ENCODE measurements around the gene CDC42SE1. TPM values are rescaled to one million over a fixed set of nuclear protein-coding genes. Genes with fewer than 3 reads are reported as not detected.

The CDC42SE1 gene
- total RNA-seq, 1 donor from 2014 or later = 124 TPM

DNA sequence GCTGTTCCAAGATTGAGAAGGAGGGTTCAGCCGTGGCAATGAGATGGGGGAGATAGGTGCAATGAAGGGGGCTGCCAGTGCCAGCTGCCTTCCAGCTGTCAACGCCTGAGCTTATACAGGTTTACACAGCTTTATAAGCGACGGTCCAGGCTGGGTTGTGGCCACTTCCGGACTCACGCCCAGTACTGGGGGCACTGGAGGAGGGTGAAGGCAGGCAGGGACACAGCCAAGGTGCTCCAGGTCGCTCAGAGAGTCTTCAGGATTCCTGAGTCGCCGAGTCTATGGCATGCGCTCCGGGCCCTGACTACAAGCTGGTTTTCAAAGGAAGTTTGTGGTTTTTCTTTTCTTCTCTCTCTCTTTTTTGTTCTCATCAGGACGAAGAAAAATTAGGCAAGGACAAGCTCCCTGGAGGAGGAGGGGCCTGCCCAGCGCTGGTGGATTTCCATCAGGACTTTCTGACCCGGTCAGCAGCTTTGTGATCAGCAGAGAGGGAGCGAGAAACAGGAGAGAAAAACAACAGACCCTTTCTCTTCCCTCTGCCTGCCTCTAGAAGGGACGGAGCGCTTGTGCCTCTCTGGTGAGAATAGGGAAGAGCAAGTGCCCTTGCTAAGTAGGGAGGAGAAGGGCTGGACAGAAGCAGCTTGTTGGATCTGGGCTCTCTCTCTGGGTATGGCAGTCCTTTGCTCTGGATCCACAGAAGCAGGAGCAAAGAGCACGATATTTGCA, 52.9 kb downstream of the CDC42SE1 start, which contains the start of gene MINDY1:
Gene MINDY1, minus strand, starts transcription at position 576 of the 726 bp plus-strand sequence. CDS start 4,285 bp downstream, outside the sequence.
- TF ChIP-seq, protein P1, sequence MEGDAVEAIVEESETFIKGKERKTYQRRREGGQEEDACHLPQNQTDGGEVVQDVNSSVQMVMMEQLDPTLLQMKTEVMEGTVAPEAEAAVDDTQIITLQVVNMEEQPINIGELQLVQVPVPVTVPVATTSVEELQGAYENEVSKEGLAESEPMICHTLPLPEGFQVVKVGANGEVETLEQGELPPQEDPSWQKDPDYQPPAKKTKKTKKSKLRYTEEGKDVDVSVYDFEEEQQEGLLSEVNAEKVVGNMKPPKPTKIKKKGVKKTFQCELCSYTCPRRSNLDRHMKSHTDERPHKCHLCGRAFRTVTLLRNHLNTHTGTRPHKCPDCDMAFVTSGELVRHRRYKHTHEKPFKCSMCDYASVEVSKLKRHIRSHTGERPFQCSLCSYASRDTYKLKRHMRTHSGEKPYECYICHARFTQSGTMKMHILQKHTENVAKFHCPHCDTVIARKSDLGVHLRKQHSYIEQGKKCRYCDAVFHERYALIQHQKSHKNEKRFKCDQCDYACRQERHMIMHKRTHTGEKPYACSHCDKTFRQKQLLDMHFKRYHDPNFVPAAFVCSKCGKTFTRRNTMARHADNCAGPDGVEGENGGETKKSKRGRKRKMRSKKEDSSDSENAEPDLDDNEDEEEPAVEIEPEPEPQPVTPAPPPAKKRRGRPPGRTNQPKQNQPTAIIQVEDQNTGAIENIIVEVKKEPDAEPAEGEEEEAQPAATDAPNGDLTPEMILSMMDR (IDR thresholded peaks at IDR 0.05; ENCODE audit: insufficient read depth, low read length, poor library complexity, severe bottlenecking) = peak; percentile 64
- Histone ChIP-seq H3K4me3 (ENCODE audit: low read depth, low read length) (peak within 1 kb of the TSS; percentile 43), H3K36me3 (ENCODE audit: control insufficient read depth, insufficient read depth, low read length) (no peaks in the 10 kb centered on the region), H3K27me3 (ENCODE audit: control insufficient read depth, insufficient read depth, low read length) (no peaks in the 10 kb centered on the region)
- peak; percentile 67 for DNase-seq (ENCODE audit: low read depth)

DNA sequence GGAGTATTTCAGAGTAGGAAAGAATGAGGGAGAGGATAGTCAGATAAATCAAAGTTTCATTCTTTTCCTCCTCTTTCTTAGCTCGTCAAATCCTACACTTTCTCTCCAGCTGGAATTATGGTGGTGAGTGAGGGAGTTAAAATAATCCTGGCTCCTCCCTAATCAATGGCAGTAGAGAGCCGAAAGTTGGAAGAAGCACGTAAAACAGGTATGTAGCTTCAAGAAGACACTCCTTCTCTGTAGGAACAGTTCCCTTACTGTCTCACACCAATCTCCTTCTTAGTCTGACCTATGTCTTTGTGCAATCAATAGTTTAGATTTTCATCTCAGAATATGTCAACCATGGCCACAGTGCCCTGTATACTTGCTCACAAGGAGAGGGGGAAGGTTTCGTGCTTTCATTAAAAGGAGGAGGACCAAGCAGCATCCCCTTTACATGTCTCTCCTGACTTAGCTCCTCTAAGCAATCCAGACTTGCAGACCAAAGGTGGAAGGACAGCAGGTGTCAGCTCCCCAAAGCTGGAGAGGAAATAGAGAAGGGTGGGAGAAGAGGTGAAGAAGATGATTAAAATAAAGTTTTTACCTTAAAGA, 53.6 kb downstream of the CDC42SE1 start:
- Histone ChIP-seq H3K4me3 (ENCODE audit: low read depth, low read length) (peak overlapping the region; percentile 43), H3K27me3 (ENCODE audit: control insufficient read depth, insufficient read depth, low read length) (no peaks in the 10 kb centered on the region), H3K36me3 (ENCODE audit: control insufficient read depth, insufficient read depth, low read length) (no peaks in the 10 kb centered on the region)
- TF ChIP-seq, protein P1 (IDR thresholded peaks at IDR 0.05; ENCODE audit: insufficient read depth, low read length, poor library complexity, severe bottlenecking) = no peak
- no peak for DNase-seq (ENCODE audit: low read depth)

DNA sequence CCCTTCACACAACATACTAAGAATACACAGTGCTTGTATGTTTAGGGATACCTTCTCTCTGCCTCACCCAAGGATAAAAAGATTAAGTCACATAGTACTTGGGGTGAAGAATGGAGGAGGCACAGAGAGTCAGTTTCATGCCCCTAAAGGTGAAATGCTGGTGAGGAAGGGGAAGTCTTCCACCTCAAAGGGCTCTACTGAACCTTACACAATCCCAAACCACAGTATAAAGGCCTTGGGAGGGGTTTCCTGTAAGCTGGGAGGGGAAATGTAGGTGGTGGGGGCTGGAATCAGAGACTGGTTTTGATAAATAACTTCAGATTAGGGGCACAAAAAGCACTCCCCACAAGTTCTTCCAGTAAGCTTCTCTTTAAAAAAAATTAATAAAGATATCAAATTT, 56.2 kb downstream of the CDC42SE1 start:
- no peak for DNase-seq (ENCODE audit: low read depth)
- H3K4me3 ChIP-seq (ENCODE audit: low read depth, low read length) = no peak overlapping the region
- no peaks in the 10 kb centered on the region for H3K36me3 ChIP-seq (ENCODE audit: control insufficient read depth, insufficient read depth, low read length)
- H3K27me3 ChIP-seq (ENCODE audit: control insufficient read depth, insufficient read depth, low read length) = no peaks in the 10 kb centered on the region
- TF ChIP-seq, protein P1 (IDR thresholded peaks at IDR 0.05; ENCODE audit: insufficient read depth, low read length, poor library complexity, severe bottlenecking) = no peak

DNA sequence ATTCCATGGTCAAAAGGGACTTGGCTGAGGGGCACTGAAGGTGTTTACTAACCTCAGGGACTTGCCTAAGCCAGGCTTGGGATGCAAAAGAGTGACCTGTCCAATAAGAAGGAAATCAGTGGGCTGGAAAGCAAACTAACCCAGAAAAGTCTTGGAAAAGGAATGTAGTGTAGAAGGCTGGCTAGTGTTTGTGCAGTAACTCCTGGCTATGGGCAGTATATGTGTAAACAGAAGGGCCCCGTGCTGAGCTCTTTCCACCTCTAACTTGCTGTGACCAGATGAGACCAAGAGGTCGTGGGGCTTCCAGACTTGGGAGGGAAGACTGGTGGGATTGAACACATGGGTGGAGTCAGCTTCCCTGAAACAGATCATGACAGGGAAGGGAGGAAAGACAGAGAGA, 56.8 kb downstream of the CDC42SE1 start:
- TF ChIP-seq, protein P1 (IDR thresholded peaks at IDR 0.05; ENCODE audit: insufficient read depth, low read length, poor library complexity, severe bottlenecking) = no peak
- peaks cover 2% of the 10 kb centered on the region for H3K36me3 ChIP-seq (ENCODE audit: control insufficient read depth, insufficient read depth, low read length)
- H3K27me3 ChIP-seq (ENCODE audit: control insufficient read depth, insufficient read depth, low read length) = no peaks in the 10 kb centered on the region
- DNase-seq (ENCODE audit: low read depth) = no peak
- no peak overlapping the region for H3K4me3 ChIP-seq (ENCODE audit: low read depth, low read length)

GRCh38 chr1:151002051-151002450, 57.4 kb downstream of the CDC42SE1 start:
- no peak for DNase-seq (ENCODE audit: low read depth)
- Histone ChIP-seq H3K36me3 (ENCODE audit: control insufficient read depth, insufficient read depth, low read length) (peaks cover 2% of the 10 kb centered on the region), H3K4me3 (ENCODE audit: low read depth, low read length) (no peak overlapping the region), H3K27me3 (ENCODE audit: control insufficient read depth, insufficient read depth, low read length) (no peaks in the 10 kb centered on the region)
- TF ChIP-seq, protein P1 (IDR thresholded peaks at IDR 0.05; ENCODE audit: insufficient read depth, low read length, poor library complexity, severe bottlenecking) = no peak
